Stimulated activated CD4-positive, alpha-beta T cell treated with anti-CD3 and anti-CD28 coated beads, Interleukin-1b, Interleukin-23, amount 100 ng/mL, for 24 hours (primary cell): ENCODE measurements around the gene COPS7A.

Experiments
- DNase-seq, 4 experiments: peaks; one replicate each; pipeline ENCODE4 v3.0.0-alpha.2; 2020; ENCODE audit warnings: low read depth in 4 of 4, low spot score in 1 of 4

COPS7A gene

DNA sequence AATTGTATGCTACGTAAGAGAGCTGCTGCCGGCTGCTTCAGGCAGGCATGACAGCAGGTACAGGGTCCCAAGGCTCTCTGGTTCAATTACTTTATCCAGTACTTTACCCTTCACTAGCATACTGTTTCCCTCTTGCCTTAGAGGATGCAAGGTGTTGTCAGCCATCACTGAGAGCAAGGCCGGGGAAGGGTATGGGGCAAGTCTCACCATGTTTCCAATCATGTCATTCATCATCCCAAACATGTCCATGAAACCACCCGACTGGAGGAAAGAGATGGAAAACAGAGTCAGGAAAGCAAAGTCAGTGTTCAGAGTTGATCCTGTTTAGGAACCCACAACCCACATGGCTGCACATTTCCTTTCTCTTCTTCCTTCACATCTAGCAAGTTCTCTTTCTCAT lies 26.7 kb downstream of the COPS7A start:
- DNase-seq = no peak

GRCh38 chr12:6751767-6752166 lies 27.9 kb downstream of the COPS7A start:
- no peak for DNase-seq

- no peak for DNase-seq
Measured at GRCh38 chr12:6752167-6752920, 28.5 kb downstream of the COPS7A start.

DNA sequence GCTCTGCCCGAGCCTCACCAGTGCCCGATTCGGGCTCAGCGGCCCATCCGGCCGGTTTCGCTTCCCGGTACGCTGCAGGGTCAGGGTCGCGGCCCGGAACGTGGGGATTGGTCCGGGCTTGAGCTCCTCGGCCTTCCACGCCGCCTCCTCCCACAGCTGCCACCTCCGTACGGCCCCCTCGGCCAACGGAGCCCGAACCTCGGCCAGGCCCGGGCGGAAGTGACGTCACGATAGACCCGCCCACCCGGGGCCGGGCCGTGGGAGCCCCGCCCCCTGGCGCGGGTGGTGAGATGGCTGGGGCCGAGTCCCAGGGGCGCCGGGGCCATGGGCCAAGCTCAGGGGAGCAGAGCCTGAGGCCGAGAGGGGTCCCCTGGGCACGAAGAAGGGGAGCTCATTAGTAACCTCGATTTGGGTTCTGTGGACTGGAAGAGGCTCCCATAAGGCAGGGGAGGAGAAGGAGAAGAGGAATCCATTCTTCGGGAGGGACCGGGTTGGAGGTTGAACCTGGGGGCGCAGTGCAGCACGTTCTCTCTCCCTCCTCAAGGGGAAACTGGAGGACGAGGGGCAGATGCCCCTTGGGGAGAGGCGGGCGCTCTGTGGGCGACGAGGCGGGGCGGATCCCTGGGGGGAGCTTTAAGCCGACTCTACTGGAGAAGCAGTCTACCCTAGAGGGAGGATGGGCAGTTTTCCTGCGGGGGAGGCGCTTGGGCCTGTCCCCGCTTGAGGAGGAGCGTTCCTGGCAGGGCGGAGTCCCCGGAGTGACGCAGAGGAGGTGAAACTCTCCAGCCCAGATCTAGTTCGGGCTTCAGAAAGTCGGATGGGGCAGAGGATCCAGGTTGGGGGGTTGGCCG lies 29.3 kb downstream of the COPS7A start, which contains the start of gene MLF2:
TSS of gene MLF2 (minus strand) at position 221 of the 851 bp plus-strand sequence. CDS start 807 bp downstream, outside the sequence.
- peak; percentile 89 to 97 (median 96) for DNase-seq

GRCh38 chr12:6753772-6754356 lies 30.0 kb downstream of the COPS7A start:
- DNase-seq = no peak

GRCh38 chr12:6754411-6754810 lies 30.6 kb downstream of the COPS7A start:
- DNase-seq = no peak

- no peak for DNase-seq
Measured at GRCh38 chr12:6757028-6757690, 33.3 kb downstream of the COPS7A start.

- no peak for DNase-seq
Measured at GRCh38 chr12:6758506-6759095, 34.8 kb downstream of the COPS7A start.

GRCh38 chr12:6759741-6760140 lies 35.9 kb downstream of the COPS7A start:
- no peak for DNase-seq

DNA sequence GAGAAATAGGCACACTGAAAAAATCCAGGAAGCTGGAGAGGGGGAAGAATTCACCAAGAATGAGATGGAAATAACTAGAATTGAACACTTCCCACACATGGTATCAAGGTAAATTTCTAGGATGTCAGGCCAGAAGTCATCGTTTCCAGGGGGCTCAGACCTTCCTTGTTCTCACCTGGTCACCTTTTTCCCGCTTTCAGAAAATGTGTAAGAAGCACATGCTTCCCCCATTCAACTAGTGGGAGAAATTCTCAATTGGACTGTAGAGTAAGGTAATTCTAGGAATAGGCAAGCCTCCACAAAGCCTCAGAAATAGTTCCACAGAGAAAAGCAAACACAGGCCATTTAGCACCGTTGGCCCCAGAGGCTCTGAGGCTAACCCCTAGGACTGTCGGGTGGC lies 39.5 kb downstream of the COPS7A start:
- DNase-seq = no peak

DNA sequence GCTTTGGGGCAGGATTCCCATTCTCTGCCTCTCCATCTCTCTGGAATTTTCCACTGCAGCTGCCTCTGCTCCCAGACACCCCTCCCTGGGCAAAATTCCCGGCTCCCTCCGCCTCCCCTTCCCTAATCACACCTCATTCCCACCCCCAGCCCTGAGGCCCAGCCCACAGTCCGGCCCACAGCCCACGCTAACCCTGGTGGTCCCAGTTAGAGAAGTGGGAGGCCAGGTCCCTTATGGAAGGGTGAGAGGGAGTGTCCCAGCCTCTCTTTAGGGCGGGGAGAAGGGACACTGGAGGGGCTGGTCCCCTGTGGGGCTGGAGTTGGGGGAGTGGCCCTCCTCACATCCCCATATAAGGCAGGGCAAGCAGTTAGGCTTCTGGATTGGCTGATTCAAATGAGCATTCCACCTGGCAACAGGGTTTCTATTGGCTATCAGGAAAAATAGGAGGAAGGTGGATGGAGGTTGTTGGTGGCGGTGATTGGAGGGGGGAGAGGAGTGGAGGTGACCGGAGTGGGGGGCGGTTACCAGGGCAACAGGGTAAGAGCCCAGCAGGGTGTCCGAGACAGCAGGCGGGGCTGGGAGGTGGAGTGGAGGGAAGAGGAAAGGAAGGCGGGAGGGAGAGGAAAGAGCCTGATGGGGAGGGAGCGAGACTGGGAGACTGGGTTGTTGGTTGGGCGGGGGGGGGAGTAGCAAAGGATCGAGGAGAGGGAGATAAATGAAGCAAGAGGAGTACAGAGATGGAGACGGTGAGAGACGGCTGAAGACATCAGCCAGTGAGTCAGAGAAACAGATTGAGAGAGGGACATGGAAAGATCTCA lies 40.4 kb downstream of the COPS7A start:
- DNase-seq = no peak

DNA sequence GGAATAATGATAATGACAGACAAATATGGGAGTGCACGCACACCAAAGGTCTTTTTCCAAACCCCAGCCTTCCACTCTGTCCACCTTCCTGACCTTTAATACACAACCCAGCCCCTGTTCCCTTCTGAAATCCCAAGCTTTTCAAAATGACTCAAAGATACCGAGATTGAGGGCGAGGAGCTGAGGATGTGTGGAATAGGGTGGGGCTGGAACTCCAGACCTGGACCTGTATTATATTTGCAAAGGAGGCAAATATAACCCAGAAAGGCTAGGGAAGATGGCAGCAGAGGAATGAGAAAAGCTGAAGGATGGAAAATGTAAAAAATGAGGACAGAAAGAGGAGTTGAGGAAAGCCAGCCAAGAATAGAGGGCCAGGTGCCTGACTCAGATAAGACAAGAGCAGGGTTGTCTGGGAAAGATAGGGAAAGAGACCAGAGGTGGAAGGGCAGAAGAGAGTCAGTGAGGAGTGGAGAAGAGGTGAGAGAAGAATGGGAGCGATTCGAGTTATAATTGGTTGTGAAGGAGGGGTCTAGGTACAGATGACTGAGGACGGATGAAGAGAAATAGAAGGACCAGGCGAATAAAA lies 41.3 kb downstream of the COPS7A start:
- no peak for DNase-seq

- no peak for DNase-seq
Measured at GRCh38 chr12:6765634-6766581, 42.1 kb downstream of the COPS7A start, which contains the start of gene PTMS. Gene PTMS, plus strand, starts transcription at chr12:6766363. Its CDS starts 343 bp downstream, at chr12:6766706.

DNA sequence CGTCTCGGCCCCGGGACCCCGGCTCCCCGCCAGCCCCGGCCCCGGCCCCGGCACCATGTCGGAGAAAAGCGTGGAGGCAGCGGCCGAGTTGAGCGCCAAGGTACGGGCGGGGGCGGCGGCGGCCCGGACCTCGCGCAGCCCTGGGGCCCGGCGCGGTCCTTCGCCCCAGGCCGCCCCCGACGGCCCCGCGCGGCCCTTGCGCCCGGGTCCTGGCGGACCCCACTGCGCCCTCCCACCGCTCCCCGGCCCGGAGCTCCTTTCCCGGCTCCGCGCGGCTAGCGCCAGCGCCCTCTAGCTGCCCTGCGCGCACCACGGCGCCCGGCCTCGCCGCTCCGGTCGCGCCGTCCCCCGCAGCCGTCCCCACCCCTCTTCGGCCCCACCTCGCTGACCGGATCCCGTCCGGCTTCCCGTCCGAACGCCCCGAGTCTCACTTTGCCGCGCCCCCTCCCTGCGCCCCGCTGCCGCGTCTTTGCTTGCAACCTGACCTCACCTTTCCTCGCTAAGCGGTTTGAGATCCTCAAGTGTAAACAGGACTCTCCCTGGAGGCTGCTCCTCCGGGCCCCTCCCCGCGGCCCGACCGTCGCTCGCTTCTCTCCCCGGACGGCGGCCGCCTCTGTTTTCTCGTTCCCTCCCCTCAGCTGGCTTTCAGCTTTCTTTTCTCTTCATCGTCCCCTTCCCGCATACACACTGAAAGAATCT lies 43.0 kb downstream of the COPS7A start:
- no peak for DNase-seq

DNA sequence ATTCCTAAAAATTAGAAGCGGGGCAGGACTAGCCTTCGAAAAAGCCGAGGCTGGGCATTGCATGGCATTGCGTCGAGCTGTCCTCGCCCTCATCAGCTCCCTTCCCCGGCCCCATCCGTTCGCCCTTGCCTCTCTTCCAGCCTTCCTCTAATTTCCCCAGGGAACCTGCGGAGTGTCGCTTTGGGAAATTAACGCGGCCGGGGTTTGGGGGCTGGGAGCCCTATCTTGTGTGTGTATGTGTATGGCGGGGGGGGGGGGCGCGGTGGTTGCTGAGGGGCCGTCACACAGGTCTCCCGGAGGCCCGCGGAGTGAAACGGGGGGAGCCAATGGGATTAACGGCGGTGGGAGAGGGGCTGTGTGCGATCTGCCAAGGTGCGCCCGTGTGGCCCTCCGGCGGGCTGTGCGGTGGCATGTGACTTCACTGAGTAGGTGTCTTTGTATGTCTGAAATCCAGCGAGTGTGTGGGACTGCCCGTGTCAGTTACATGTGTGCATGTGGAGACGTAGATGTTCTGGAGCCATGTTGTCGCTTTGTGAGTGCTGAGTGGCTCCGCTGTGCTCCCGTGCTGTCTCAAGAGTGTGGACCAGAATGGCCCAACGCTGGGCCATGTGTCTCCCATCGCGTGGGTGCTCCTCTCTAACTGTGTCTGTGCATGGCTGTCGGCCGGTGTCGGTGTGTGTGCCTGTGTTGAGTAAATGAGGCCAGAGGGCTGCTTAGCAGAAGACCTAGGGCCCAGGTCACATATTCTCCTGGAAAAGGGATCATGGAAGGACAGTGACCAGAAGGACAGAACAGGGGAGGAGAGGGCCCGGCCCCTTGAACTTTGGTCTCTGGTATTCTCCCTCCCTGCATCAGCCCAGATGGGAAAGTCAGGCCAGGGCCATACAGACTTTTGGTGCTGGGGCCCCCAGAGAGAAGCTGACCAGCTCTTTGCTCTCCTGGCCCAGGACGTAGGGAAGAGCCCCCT lies 43.8 kb downstream of the COPS7A start:
- DNase-seq = no peak

- DNase-seq = no peak
Measured at GRCh38 chr12:6768437-6768914, 44.6 kb downstream of the COPS7A start.

- DNase-seq = no peak
Measured at GRCh38 chr12:6768990-6769389, 45.1 kb downstream of the COPS7A start.
